Stimulated activated CD8-positive, alpha-beta memory T cell treated with anti-CD3 and anti-CD28 coated beads, Interleukin-2, amount 100 ng/mL, for 1 hour (primary cell): Measurements from ENCODE around the gene COL24A1.
"Not testable (repeated sequence)": the region's sequence is repeated elsewhere in the genome, so short reads cannot be mapped to it uniquely, and the experiment has no call there.

Experiments
- DNase-seq, 2 donors: peaks; one replicate each; pipeline ENCODE4 v3.0.0-alpha.2; 2020; ENCODE audit warnings: low read depth in 2 of 2

The COL24A1 gene

DNA sequence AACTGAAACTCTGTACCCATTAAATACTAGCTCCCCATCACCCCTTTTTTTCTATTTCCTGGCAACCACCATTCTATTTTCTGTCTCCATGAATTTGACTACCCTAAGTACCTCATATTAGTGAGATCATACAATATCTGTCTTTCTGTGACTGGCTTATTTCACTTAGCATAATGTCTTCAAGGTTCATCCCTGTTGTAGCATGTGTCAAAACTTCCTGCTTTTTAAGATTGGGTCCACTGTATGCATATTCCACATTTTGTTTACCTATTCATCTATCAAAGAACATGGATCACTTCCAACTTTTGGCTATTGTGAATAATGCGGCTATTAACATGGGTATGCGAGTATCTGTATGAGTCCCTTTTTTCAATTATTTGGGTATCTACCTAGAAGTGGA, 266.7 kb downstream of the COL24A1 start:
- DNase-seq: no peak

GRCh38 chr1:85888921-85889320, 267.7 kb downstream of the COL24A1 start:
- DNase-seq: no peak

- no peak for DNase-seq
Observed at GRCh38 chr1:85884372-85885035, 272.1 kb downstream of the COL24A1 start.

- no peak for DNase-seq
Observed at GRCh38 chr1:85867189-85867588, 289.4 kb downstream of the COL24A1 start.

DNA sequence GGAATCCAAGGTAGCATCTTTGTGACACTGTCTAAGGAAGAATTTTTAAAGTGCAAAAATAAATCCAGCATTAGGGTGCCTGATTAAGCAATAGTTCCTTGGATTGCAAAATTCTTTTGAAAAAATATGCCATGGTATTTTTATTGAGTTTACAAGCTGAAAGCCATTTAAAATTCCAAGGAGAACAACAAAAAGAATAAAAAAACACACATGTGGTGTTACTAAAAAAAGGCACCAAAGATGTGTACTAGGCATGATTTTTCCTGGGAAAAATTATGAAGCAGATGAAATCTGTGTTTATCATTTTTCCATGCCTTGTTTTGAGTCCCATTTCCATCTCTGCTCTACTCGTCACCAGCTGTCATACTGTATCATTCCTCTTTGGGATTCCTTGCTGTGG, 291.4 kb downstream of the COL24A1 start:
- no peak for DNase-seq

- no peak for DNase-seq
Observed at GRCh38 chr1:85864727-85865126, 291.8 kb downstream of the COL24A1 start.

DNA sequence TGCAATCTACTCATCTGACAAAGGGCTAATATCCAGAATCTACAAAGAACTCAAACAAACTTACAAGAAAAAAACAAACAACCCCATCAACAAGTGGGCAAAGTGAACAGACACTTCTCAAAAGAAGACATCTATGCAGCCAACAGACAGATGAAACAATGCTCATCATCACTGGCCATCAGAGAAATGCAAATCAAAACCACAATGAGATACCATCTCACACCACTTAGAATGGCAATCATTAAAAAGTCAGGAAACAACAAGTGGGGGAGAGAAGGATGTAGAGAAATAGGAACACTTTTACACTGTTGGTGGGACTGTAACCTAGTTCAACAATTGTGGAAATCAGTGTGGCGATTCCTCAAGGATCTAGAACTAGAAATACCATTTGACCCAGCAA, 292.9 kb downstream of the COL24A1 start:
- not testable (repeated sequence) for DNase-seq

- DNase-seq: no peak
Observed at GRCh38 chr1:85862456-85862855, 294.1 kb downstream of the COL24A1 start.

DNA sequence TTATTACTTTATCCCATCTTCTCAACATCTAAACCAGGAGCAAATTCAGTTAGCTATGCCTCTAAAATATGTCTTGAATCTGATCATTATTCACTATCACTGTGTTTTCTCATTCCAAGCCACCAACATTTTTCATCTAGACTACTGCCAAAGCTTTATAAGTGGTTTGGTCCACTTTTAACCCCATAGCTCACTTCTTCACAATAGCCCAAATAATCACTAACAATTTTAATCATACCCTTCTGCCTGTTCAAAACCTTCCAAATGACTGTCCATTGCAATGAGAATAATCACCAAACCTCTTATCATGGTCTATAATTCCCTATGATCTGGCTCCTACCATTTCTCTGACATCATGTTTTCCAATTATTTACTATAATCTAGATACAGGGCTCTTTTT, 298.6 kb downstream of the COL24A1 start:
- DNase-seq: no peak

- no peak for DNase-seq
Observed at GRCh38 chr1:85850238-85850637, 306.3 kb downstream of the COL24A1 start.

DNA sequence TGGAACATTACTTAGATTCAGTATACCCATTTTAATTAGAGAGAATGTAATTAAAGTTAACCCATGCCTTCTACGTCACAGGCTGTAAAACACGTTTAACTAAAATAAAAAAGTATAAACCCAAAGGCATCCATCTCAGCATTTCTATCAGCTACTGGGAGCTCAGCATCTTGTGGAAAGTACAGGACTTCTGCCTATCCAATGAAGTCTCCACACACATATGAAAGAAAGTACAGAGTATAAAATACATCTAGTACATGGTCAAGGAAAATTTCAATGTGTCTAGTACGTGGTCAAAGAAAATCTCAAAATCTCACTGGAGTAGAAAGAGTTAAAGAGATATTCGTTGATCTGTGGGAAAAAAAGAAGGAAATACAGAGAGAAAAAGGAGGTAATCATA, 306.9 kb downstream of the COL24A1 start:
- no peak for DNase-seq

- DNase-seq: no peak
Observed at GRCh38 chr1:85847356-85847755, 309.2 kb downstream of the COL24A1 start.

DNA sequence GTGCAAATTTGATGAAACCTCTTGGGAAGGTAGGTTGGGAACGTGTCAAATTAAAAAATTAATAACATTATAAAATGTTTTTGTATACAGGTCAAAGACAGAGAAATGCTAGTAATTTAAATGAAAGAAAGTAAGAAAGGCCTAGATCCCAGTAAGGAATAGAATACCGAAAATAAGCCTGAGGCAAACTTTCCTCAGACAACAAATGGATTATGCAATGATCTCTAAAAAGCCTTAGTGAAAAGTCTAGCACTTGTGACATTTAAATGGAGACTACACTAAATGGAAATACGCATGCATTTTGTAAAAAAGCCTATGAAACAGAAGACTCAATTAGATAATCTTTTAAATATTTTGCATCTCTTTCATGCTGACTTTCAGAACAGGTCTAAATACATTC, 309.9 kb downstream of the COL24A1 start:
- no peak for DNase-seq

GRCh38 chr1:85839459-85839858, 317.1 kb downstream of the COL24A1 start:
- DNase-seq: no peak

DNA sequence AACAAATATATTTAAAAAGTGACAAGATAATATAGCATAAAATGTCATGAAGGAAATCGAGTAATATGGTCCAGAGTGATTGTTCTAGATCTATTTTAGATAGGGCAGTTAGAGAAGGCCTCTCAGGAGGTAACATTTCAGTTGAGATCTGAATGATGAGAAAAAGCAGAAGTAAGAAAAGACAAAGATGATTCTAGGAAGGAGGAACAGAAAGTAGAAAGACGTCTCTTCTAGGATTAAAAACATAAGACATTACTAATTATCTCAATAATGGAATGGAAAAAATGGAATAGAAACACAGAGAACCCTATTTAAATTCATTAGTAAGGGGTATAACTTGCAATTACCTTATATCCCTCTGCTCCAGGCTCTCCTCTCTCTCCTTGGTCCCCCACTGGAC, 318.3 kb downstream of the COL24A1 start:
- no peak for DNase-seq

- DNase-seq: no peak
Observed at GRCh38 chr1:85836736-85837135, 319.8 kb downstream of the COL24A1 start.

DNA sequence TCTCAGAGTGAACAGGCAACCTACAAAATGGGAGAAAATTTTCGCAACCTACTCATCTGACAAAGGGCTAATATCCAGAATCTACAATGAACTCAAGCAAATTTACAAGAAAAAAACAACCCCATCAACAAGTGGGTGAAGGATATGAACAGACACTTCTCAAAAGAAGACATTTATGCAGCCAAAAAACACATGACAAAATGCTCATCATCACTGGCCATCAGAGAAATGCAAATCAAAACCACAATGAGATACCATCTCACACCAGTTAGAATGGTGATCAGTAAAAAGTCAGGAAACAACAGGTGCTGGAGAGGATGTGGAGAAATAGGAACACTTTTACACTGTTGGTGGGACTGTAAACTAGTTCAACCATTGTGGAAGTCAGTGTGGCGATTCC, 323.4 kb downstream of the COL24A1 start:
- not testable (repeated sequence) for DNase-seq

DNA sequence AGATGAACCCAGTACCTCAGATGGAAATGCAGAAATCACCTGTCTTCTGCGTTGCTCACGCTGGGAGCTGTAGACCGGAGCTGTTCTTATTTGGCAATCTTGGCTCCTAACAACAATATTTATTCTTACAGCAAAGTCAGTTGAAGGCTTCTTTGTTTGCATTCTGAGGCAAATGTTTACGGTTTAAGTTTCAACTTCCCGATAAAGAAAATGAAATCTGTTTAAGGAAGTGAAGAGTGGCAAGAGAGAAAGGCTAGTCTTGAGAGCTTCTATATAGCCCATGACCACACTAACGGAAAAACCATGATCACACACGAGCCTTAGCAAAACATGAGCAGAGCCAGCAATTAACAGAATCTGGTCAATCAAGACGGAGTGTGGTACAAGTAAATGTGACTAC, 325.7 kb downstream of the COL24A1 start:
- no peak for DNase-seq

DNA sequence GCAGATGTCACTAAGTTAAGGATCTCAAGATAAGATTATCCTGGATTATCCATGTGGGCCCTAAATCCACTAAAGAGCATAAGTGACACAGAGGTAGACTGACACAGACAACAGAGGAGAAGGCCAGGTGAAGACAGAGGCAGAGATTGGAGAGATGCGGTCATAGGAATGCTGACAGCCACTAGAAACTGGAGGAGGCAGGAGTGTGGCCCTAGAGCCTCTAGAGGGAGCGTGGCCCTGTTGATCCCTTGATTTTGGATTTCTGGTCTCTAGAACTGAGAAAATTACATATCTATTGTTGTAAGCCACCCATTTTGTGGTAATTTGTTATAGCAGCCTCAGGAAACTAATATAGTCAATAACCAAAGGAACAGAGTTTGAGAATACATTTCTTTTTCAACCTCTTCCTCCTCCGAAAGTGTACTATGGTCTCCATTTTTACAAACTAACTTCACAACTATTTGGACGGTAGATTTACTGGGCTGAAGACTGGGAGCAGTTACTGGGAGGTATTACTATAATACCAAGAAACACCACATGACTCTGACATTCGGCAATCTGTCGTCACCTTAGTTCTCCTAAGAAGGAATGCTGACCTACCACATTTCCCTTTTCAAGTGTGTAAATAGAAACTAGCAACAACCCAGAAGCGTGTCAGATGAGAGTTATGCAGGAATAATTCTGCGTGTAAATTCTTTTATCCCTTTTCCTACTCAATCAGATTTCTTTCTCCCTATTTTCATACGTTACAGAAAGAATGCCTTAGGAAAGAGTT, 332.3 kb downstream of the COL24A1 start:
- no peak for DNase-seq

- no peak for DNase-seq
Observed at GRCh38 chr1:85822696-85823095, 333.9 kb downstream of the COL24A1 start.

GRCh38 chr1:85818371-85818770, 338.2 kb downstream of the COL24A1 start:
- no peak for DNase-seq

DNA sequence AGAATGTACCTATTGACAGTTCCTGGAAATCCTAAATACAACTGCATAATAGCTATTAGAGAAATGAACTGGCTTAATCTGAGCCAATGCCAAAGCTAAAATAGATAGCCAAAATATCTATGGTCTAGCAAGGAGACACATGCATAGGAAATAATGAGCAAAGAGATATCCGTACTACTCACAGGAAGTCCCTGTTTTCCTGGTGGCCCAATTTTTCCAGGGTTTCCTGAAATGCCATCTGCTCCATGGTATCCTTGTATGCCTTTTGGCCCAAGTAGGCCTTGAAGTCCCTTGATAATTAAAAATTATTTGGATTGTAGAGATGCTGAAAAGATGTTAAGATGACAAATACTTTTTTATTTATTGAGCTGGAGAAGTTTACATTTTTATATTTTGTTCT, 340.0 kb downstream of the COL24A1 start:
- DNase-seq: no peak

DNA sequence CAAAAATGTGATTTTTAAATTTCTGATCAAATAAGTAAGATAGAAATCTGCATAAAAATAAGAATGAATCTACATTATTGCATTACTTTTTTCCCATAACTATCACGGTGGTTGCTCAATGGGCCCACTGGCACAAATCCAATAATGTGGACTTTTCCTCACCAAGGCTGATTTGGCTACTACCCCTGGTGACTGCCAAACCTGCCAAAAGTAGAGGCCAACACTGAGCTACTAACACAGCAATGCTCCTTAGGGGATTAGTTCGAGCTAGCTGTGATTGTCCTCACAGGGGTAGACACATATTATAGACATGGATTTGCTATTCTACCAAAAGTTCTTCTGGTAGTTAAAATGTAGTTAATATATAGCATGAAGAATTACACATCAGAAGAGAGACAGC, 340.7 kb downstream of the COL24A1 start:
- DNase-seq: no peak
